Small intestine (tissue), 7 donors: Measurements from ENCODE around the gene MSRB3. TPM values are rescaled to one million over a fixed set of nuclear protein-coding genes. Genes with fewer than 3 reads are reported as not detected.

Experiments
- DNase-seq, 2 donors: peaks; one replicate each; pipeline versions ENCODE4 v3.0.0 to v3.0.0-alpha.2; 2013
- FAIRE-seq: peaks from 2 replicates; lab custom pipeline; 2012; peaks lifted over from hg19 to GRCh38; lab: Jason Lieb, UNC
- H3K27ac ChIP-seq, 3 donors: one replicate each; pipeline ENCODE4 v1.5.1; 2013; ENCODE audit warnings: low read length in 2 of 3, mild to moderate bottlenecking in 2 of 3, control low read depth in 1 of 3, inconsistent platforms in 1 of 3, low read depth in 1 of 3, moderate library complexity in 1 of 3
- H3K27me3 ChIP-seq, 3 donors: one replicate each; pipeline ENCODE4 v1.6.1; 2013; ENCODE audit warnings: low read length in 3 of 3, inconsistent platforms in 1 of 3; ENCODE audit not compliant: control insufficient read depth in 3 of 3, insufficient read depth in 3 of 3
- H3K36me3 ChIP-seq, 3 donors: one replicate each; pipeline ENCODE4 v1.6.1; 2013; ENCODE audit warnings: low read length in 3 of 3, inconsistent platforms in 1 of 3, low read depth in 1 of 3, mild to moderate bottlenecking in 1 of 3, moderate library complexity in 1 of 3; ENCODE audit not compliant: control insufficient read depth in 3 of 3, insufficient read depth in 2 of 3
- H3K4me1 ChIP-seq, 3 donors: one replicate each; pipeline ENCODE4 v1.6.1; 2013; ENCODE audit warnings: low read length in 2 of 3, inconsistent platforms in 1 of 3, low read depth in 1 of 3, mild to moderate bottlenecking in 1 of 3, moderate library complexity in 1 of 3; ENCODE audit not compliant: control insufficient read depth in 3 of 3, insufficient read depth in 2 of 3
- H3K4me3 ChIP-seq, 3 donors: one replicate each; pipeline ENCODE4 v1.5.1; 2013; ENCODE audit warnings: low read length in 3 of 3, control low read depth in 1 of 3, inconsistent platforms in 1 of 3, low read depth in 1 of 3, mild to moderate bottlenecking in 1 of 3, moderate library complexity in 1 of 3
- H3K9me3 ChIP-seq, 2 donors: one replicate each; pipeline ENCODE4 v1.6.1; 2013; ENCODE audit warnings: low read depth in 1 of 2, low read length in 1 of 2; ENCODE audit not compliant: control insufficient read depth in 2 of 2, insufficient read depth in 1 of 2
- WGBS, 3 donors: extraction: QIAGEN DNeasy Blood & Tissue Kit; methylation state at CpG; one replicate each; pipeline ENCODE4 v1.1.7; 2013; 5-methylcytosine and 5-hydroxymethylcytosine counted together
- polyA plus RNA-seq, 4 donors: library from polyadenylated mRNA; stranded (reverse) in 3 of 4; unstranded in 1 of 4; fragments of 200-250 nt in 3 of 4; fragments of 120-200 nt in 1 of 4; gene quantifications; one replicate each; pipeline versions ENCODE4 v1.2.1 to v1.2.3, GENCODE V29; 2013
- donor health status: healthy with polysubstance abuse.
- donor health status: control.
- donor health status: control.
- donor health status: Bipolar disorder and iron deficiency.
- donor health status: healthy.

Gene MSRB3
- polyA plus RNA-seq, 4 donors, result 0.89 to 12.7 (median 4.3) TPM

GRCh38 chr12:65419284-65420072 is 141.0 kb downstream of the MSRB3 start:
- H3K36me3 ChIP-seq, result peaks cover 0 to 5% (median 0%) of the 10 kb centered on the region in 3 donors
- DNase-seq (no peak), FAIRE-seq (no peak)
- peaks cover 0 to 10% of the 10 kb centered on the region in 2 donors for H3K9me3 ChIP-seq
- no peak overlapping the region for H3K27ac ChIP-seq
- peaks cover 0 to 6% (median 0%) of the 10 kb centered on the region in 3 donors for H3K4me1 ChIP-seq
- no peak overlapping the region for H3K4me3 ChIP-seq
- no peaks in the 10 kb centered on the region for H3K27me3 ChIP-seq
- WGBS, 3 donors, result 85 to 95% (median 90%) methylated on average over 12 of the region's 12 CpGs

- no peak overlapping the region for H3K27ac ChIP-seq
- H3K4me1 ChIP-seq, result peaks cover 0 to 6% (median 0%) of the 10 kb centered on the region in 3 donors
- no peaks in the 10 kb centered on the region for H3K27me3 ChIP-seq
These were observed 142.5 kb downstream of the MSRB3 start for GRCh38 chr12:65420941-65421340.

GRCh38 chr12:65427646-65428045 is 149.2 kb downstream of the MSRB3 start:
- H3K27ac ChIP-seq, result no peak overlapping the region
- FAIRE-seq (no peak), DNase-seq (no peak)
- H3K9me3 ChIP-seq, result peaks cover 0 to 10% of the 10 kb centered on the region in 2 donors
- no peaks in the 10 kb centered on the region for H3K27me3 ChIP-seq
- 59 to 86% (median 70%) methylated on average over 1 of the region's 1 CpG for WGBS, 3 donors
- no peaks in the 10 kb centered on the region for H3K4me1 ChIP-seq
- no peak overlapping the region for H3K4me3 ChIP-seq
- no peaks in the 10 kb centered on the region for H3K36me3 ChIP-seq

More at GRCh38 chr12:65420941-65421340, 142.5 kb downstream of the MSRB3 start:
- Histone ChIP-seq H3K4me3 (no peak overlapping the region), H3K36me3 (peaks cover 0 to 5% (median 0%) of the 10 kb centered on the region in 3 donors), H3K9me3 (peaks cover 0 to 10% of the 10 kb centered on the region in 2 donors)
- FAIRE-seq (no peak), DNase-seq (no peak)

- H3K27me3 ChIP-seq, result no peaks in the 10 kb centered on the region
- FAIRE-seq (no peak), DNase-seq (no peak)
- no peaks in the 10 kb centered on the region for H3K36me3 ChIP-seq
- H3K9me3 ChIP-seq, result peaks cover 0 to 10% of the 10 kb centered on the region in 2 donors
- no peak overlapping the region for H3K27ac ChIP-seq
- 59 to 77% (median 70%) methylated on average over 1 of the region's 1 CpG for WGBS, 3 donors
- no peaks in the 10 kb centered on the region for H3K4me1 ChIP-seq
- H3K4me3 ChIP-seq, result no peak overlapping the region
These were observed 151.5 kb downstream of the MSRB3 start for GRCh38 chr12:65430006-65430405.

GRCh38 chr12:65430571-65431306 is 152.3 kb downstream of the MSRB3 start:
- peaks cover 0 to under 1% (median 0%) of the 10 kb centered on the region in 3 donors for H3K4me1 ChIP-seq
- H3K4me3 ChIP-seq, result no peak overlapping the region
- H3K27ac ChIP-seq, result no peak overlapping the region
- H3K27me3 ChIP-seq, result no peaks in the 10 kb centered on the region
- 78 to 88% (median 79%) methylated on average over 3 of the region's 3 CpGs for WGBS, 3 donors
- H3K36me3 ChIP-seq, result no peaks in the 10 kb centered on the region
- no peak for DNase-seq
- peaks cover 0 to 10% of the 10 kb centered on the region in 2 donors for H3K9me3 ChIP-seq
- no peak for FAIRE-seq

- FAIRE-seq (no peak), DNase-seq (no peak)
- Histone ChIP-seq H3K27me3 (no peaks in the 10 kb centered on the region), H3K4me1 (peaks cover 0 to 3% (median 0%) of the 10 kb centered on the region in 3 donors), H3K9me3 (peaks cover 0 to 10% of the 10 kb centered on the region in 2 donors), H3K36me3 (no peaks in the 10 kb centered on the region), H3K27ac (no peak overlapping the region), H3K4me3 (no peak overlapping the region)
These were observed 153.6 kb downstream of the MSRB3 start for GRCh38 chr12:65432114-65432513.

- H3K27me3 ChIP-seq, result no peaks in the 10 kb centered on the region
- H3K36me3 ChIP-seq, result no peaks in the 10 kb centered on the region
- no peak overlapping the region for H3K4me3 ChIP-seq
- 10 to 68% (median 10%) methylated on average over 1 of the region's 1 CpG for WGBS, 3 donors
- peaks cover 0 to 5% of the 10 kb centered on the region in 2 donors for H3K9me3 ChIP-seq
- peaks cover 0 to 3% (median 0%) of the 10 kb centered on the region in 3 donors for H3K4me1 ChIP-seq
- FAIRE-seq (no peak), DNase-seq (no peak)
- H3K27ac ChIP-seq, result no peak overlapping the region
These were observed 154.2 kb downstream of the MSRB3 start for GRCh38 chr12:65432651-65433050.

- H3K27ac ChIP-seq, result no peak overlapping the region
- no peak for FAIRE-seq
- H3K4me3 ChIP-seq, result no peak overlapping the region
- H3K27me3 ChIP-seq, result no peaks in the 10 kb centered on the region
- WGBS, 3 donors, result 81 to 95% (median 93%) methylated on average over 3 of the region's 3 CpGs
- DNase-seq, result no peak
- H3K9me3 ChIP-seq, result peaks cover 0 to 2% of the 10 kb centered on the region in 2 donors
- H3K4me1 ChIP-seq, result peaks cover 0 to 3% (median 0%) of the 10 kb centered on the region in 3 donors
- H3K36me3 ChIP-seq, result no peaks in the 10 kb centered on the region
These were observed 156.3 kb downstream of the MSRB3 start for GRCh38 chr12:65434737-65435136.
